IMR-90 (cell line): ENCODE results near the gene MAP10. TPM values are rescaled to one million over a fixed set of nuclear protein-coding genes. Genes with fewer than 3 reads are reported as not detected.

Experiments used
- ATAC-seq: fragments of 200-7000 bp; cut with Tn5 transposase; 2 replicates; pipeline ENCODE4 v1.9.1; 2020; ENCODE audit warnings: low read depth, mild to moderate bottlenecking, moderate library complexity
- BruUV-seq: library from RNA; stranded (reverse); fragments of 400-500 nt; replicated peaks from 2 replicates; lab custom pipeline; 2021; lab: Mats Ljungman, UMichigan
- CTCF ChIA-PET: fragments of 300-600 bp; formaldehyde crosslinking; extraction: SDS; loops from one replicate; lab custom pipeline; 2021; ENCODE audit warnings: antibody characterized with exemption; lab: Yijun Ruan, JAX
- POLR2A ChIA-PET: fragments of 300-600 bp; sonication (Branson Sonifier 250); formaldehyde crosslinking; loops from one replicate; lab custom pipeline; 2022; ENCODE audit warnings: antibody characterized with exemption; ENCODE audit not compliant: unreplicated experiment; lab: Charles Lee
- DNase-seq: peaks from one replicate; pipeline ENCODE4 v3.0.0; 2013
- H2AFZ ChIP-seq: replicated peaks from 2 replicates; pipeline ENCODE3; 2013; ENCODE audit warnings: low read length, mild to moderate bottlenecking; ENCODE audit not compliant: poor library complexity
- H2AK5ac ChIP-seq: 2 replicates; pipeline ENCODE4 v1.6.1; 2013; ENCODE audit warnings: low read depth, low read length, inconsistent platforms
- H2AK9ac ChIP-seq: replicated peaks from 2 replicates; pipeline ENCODE3; 2013; ENCODE audit warnings: mild to moderate bottlenecking, low read depth, low read length, moderate library complexity; ENCODE audit not compliant: poor library complexity
- H2BK120ac ChIP-seq: 2 replicates; pipeline ENCODE4 v1.6.1; 2013; ENCODE audit warnings: low read depth, low read length, inconsistent platforms
- H2BK15ac ChIP-seq: 3 replicates; pipeline ENCODE4 v1.6.1; 2013; ENCODE audit warnings: low read depth, low read length, inconsistent platforms
- H2BK20ac ChIP-seq: 2 replicates; pipeline ENCODE4 v1.6.1; 2013; ENCODE audit warnings: low read depth, mild to moderate bottlenecking, inconsistent platforms, low read length, moderate library complexity
- H2BK5ac ChIP-seq: 2 replicates; pipeline ENCODE4 v1.6.1; 2013; ENCODE audit warnings: mild to moderate bottlenecking, low read depth, low read length, inconsistent platforms; ENCODE audit not compliant: poor library complexity, severe bottlenecking
- H3K14ac ChIP-seq: replicated peaks from 2 replicates; pipeline ENCODE4 v1.6.1; 2013; ENCODE audit warnings: low read depth, low read length, inconsistent platforms
- H3K18ac ChIP-seq: 2 replicates; pipeline ENCODE4 v1.6.1; 2013; ENCODE audit warnings: low read depth, low read length, control low read depth
- H3K23ac ChIP-seq: 2 replicates; pipeline ENCODE4 v1.6.1; 2013; ENCODE audit warnings: low read depth, low read length, inconsistent platforms
- H3K27ac ChIP-seq: 2 replicates; pipeline ENCODE4 v1.5.1; 2013; ENCODE audit warnings: mild to moderate bottlenecking, control low read depth, low read length; ENCODE audit not compliant: insufficient read depth
- H3K27me3 ChIP-seq: 2 replicates; pipeline ENCODE4 v1.6.1; 2013; ENCODE audit warnings: low read length; ENCODE audit not compliant: control insufficient read depth, insufficient read depth
- H3K36me3 ChIP-seq: 2 replicates; pipeline ENCODE4 v1.6.1; 2013; ENCODE audit warnings: low read length, mixed read lengths; ENCODE audit not compliant: control insufficient read depth, insufficient read depth
- H3K4ac ChIP-seq: 2 replicates; pipeline ENCODE4 v1.6.1; 2013; ENCODE audit warnings: low read depth, low read length, inconsistent platforms
- H3K4me1 ChIP-seq: 2 replicates; pipeline ENCODE4 v1.6.1; 2013; ENCODE audit warnings: low read length, mixed read lengths; ENCODE audit not compliant: control insufficient read depth, insufficient read depth
- H3K4me2 ChIP-seq: 2 replicates; pipeline ENCODE4 v1.6.1; 2013; ENCODE audit warnings: low read depth, mild to moderate bottlenecking, control low read depth, low read length, moderate library complexity
- H3K4me3 ChIP-seq: 2 replicates; pipeline ENCODE4 v1.5.1; 2013; ENCODE audit warnings: low read depth, mild to moderate bottlenecking, control low read depth, low read length, moderate library complexity; ENCODE audit not compliant: insufficient read depth
- H3K56ac ChIP-seq: 2 replicates; pipeline ENCODE4 v1.6.1; 2013; ENCODE audit warnings: low read length, inconsistent platforms; ENCODE audit not compliant: insufficient read depth; ENCODE audit errors: extremely low read depth
- H3K79me1 ChIP-seq, 2 experiments: 2 replicates each; pipeline ENCODE4 v1.6.1; 2013; ENCODE audit warnings: low read length in 2 of 2, inconsistent platforms in 1 of 2, low read depth in 1 of 2
- H3K9ac ChIP-seq: 2 replicates; pipeline ENCODE4 v1.6.1; 2013; ENCODE audit warnings: low read depth, low read length, control low read depth
- H3K9me1 ChIP-seq: 2 replicates; pipeline ENCODE4 v1.6.1; 2013; ENCODE audit warnings: low read length, inconsistent platforms; ENCODE audit not compliant: insufficient read depth
- H3K9me3 ChIP-seq: 2 replicates; pipeline ENCODE4 v1.6.1; 2013; ENCODE audit warnings: low read length; ENCODE audit not compliant: control insufficient read depth, insufficient read depth
- H4K20me1 ChIP-seq: 2 replicates; pipeline ENCODE4 v1.6.1; 2013; ENCODE audit warnings: low read length, inconsistent platforms; ENCODE audit not compliant: insufficient read depth
- H4K5ac ChIP-seq: 2 replicates; pipeline ENCODE4 v1.6.1; 2013; ENCODE audit warnings: mild to moderate bottlenecking, low read depth, low read length, control low read depth
- H4K8ac ChIP-seq, 2 experiments: 2 replicates each; pipeline ENCODE4 v1.6.1; 2013; ENCODE audit warnings: low read depth in 2 of 2, low read length in 2 of 2, control low read depth in 1 of 2, inconsistent platforms in 1 of 2
- H4K91ac ChIP-seq: 2 replicates; pipeline ENCODE4 v1.6.1; 2013; ENCODE audit warnings: low read depth, low read length, inconsistent platforms; ENCODE audit not compliant: insufficient read depth
- BHLHE40 ChIP-seq: fragments of 150-350 bp; IDR thresholded peaks from 2 replicates; pipeline ENCODE4 v1.6.1; 2016; ENCODE audit warnings: mild to moderate bottlenecking, low read depth, low read length
- CEBPB ChIP-seq: IDR thresholded peaks from 2 replicates; pipeline ENCODE4 v1.6.1; 2012; ENCODE audit warnings: low read depth, low read length, improper control_type of control experiment
- ELK1 ChIP-seq: fragments of 150-350 bp; IDR thresholded peaks from 2 replicates; pipeline ENCODE4 v1.6.1; 2016; ENCODE audit warnings: low read depth, mild to moderate bottlenecking, low read length, moderate library complexity, borderline replicate concordance
- NFE2L2 ChIP-seq: fragments of 150-350 bp; IDR thresholded peaks from 2 replicates; pipeline ENCODE4 v1.6.1; 2016; ENCODE audit warnings: low read depth, mild to moderate bottlenecking, low read length
- POLR2A ChIP-seq: IDR thresholded peaks from 2 replicates; pipeline ENCODE4 v1.6.1; 2012; ENCODE audit warnings: mild to moderate bottlenecking, low read depth, low read length
- RAD21 ChIP-seq: IDR thresholded peaks from 2 replicates; pipeline ENCODE4 v1.6.1; 2012; ENCODE audit warnings: low read length, improper control_type of control experiment
- SMC3 ChIP-seq: fragments of 150-350 bp; IDR thresholded peaks from 2 replicates; pipeline ENCODE4 v1.6.1; 2016; ENCODE audit warnings: low read depth, mild to moderate bottlenecking, antibody characterized with exemption, low read length, moderate library complexity
- WGBS, 2 experiments: methylation state at CpG; one replicate each; pipeline versions ENCODE4 v1.1.5 to v1.1.7; 2013; ENCODE audit warnings: missing lambda C conversion rate in 2 of 2; ENCODE audit not compliant: insufficient read length in 1 of 2; ENCODE audit errors: extremely low coverage in 2 of 2; 5-methylcytosine and 5-hydroxymethylcytosine counted together
- dilution Hi-C: fragments of 300-500 bp; cut with HindIII; formaldehyde crosslinking; loops from one replicate; pipeline ENCODE4 v1.14.3; 2018; ENCODE audit warnings: low sequenced_read_pairs; ENCODE audit not compliant: unreplicated experiment
- in situ Hi-C: fragments of 300-500 bp; cut with MboI; formaldehyde crosslinking; loops from 3 replicates; pipeline ENCODE4 v1.14.3; 2019; ENCODE audit warnings: low sequenced_read_pairs, inconsistent platforms, mixed read lengths
- intact Hi-C: fragments of 100-400 bp; cut with micrococcal nuclease; formaldehyde crosslinking; loops from 2 replicates; pipeline ENCODE4 v1.10.0; 2022
- polyA plus RNA-seq, 3 experiments: library from polyadenylated mRNA; depleted of rRNA; stranded (reverse); fragments of >200 nt; gene quantifications; 2 replicates each; pipeline ENCODE4 v1.2.3, GENCODE V29; 2012; ENCODE audit warnings: low replicate concordance in 1 of 3
- total RNA-seq: library from RNA; depleted of rRNA; stranded (reverse); fragments of >200 nt; gene quantifications from 2 replicates; pipeline ENCODE4 v1.2.3, GENCODE V29; 2012

MAP10 gene
- total and polyA plus RNA-seq, 2 of the 4 experiments (the other 2 are of a cell fraction): 1.0 to 1.1 TPM

DNA sequence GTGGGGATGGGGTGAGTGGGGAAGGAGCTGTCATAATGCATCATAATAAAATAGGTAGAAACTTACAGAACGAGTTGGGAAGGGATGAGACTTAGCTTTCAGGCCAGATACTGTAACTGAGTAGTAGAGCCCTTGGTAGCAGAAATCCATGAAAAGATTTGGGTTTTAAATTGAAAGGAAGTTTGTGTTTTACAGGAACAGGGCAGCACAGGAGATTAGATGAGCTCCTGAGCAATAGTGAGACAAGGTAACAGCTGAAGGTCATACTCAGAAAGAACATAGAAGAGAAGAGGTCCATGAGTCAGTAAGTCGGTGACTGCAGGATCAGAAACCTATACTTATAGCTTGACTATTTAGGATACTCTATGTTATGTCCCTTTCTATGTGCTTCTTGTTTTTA lies 7.3 kb downstream of the MAP10 start:
- no peak overlapping the region for H2AK9ac ChIP-seq
- WGBS, 2 experiments: 57% methylated on average over 1 of the region's 2 CpGs; no CpG with 5 or more reads in 1 of the 2 experiments

More for the DNA sequence above, 7.3 kb downstream of the MAP10 start:
- H2AFZ ChIP-seq: no peak overlapping the region
- in situ Hi-C loops: no loop called here
- POLR2A ChIA-PET: no interaction called here
- H4K8ac ChIP-seq: no peak overlapping the region
- no peak overlapping the region for H3K56ac ChIP-seq
- CTCF ChIA-PET: interaction anchor here (0.6 kb wide), 1 partner anchor 471 kb away, joined by 3 read pairs; no protein-coding TSS in a partner anchor
- H3K27ac ChIP-seq: no peak overlapping the region
- no TSS peak for BruUV-seq
- no peak overlapping the region for H3K4me2 ChIP-seq
- H2BK5ac ChIP-seq: no peak overlapping the region
- TF ChIP-seq POLR2A: no peak
- no peak for TF ChIP-seq SMC3
- no peak for TF ChIP-seq ELK1
- TF ChIP-seq BHLHE40: no peak
- TF ChIP-seq CEBPB: no peak
- TF ChIP-seq RAD21: no peak
- TF ChIP-seq NFE2L2: no peak
- H3K23ac ChIP-seq: no peak overlapping the region
- H3K36me3 ChIP-seq: no peaks in the 10 kb centered on the region
- H4K91ac ChIP-seq: no peak overlapping the region
- ATAC-seq (no peak), DNase-seq (no peak)
- intact Hi-C loops: no loop called here
- H3K9ac ChIP-seq: no peak overlapping the region
- no peak overlapping the region for H2BK20ac ChIP-seq
- H4K5ac ChIP-seq: no peak overlapping the region
- H2BK120ac ChIP-seq: no peak overlapping the region
- H3K79me1 ChIP-seq: no peaks in the 10 kb centered on the region
- no peaks in the 10 kb centered on the region for H3K9me1 ChIP-seq
- H3K9me3 ChIP-seq: no peaks in the 10 kb centered on the region
- H2AK5ac ChIP-seq: no peak overlapping the region
- H3K27me3 ChIP-seq: no peaks in the 10 kb centered on the region
- no peaks in the 10 kb centered on the region for H4K20me1 ChIP-seq
- no peak overlapping the region for H2BK15ac ChIP-seq
- H3K14ac ChIP-seq: no peak overlapping the region
- H3K4me1 ChIP-seq: no peaks in the 10 kb centered on the region
- dilution Hi-C loops: no loop called here
- no peak overlapping the region for H3K4ac ChIP-seq
- no peak overlapping the region for H3K18ac ChIP-seq
- H3K4me3 ChIP-seq: no peak overlapping the region
